ENCODE results near the gene PRKD2.
A peak's percentile ranks its signal among the peaks of the same experiment; 100 is the strongest.
"Not testable (repeated sequence)": the region's sequence is repeated elsewhere in the genome, so short reads cannot be mapped to it uniquely, and the experiment has no call there.

PRKD2 gene

GRCh38 chr19:46717034-46717715, at the start of gene PRKD2:
Gene PRKD2, minus strand, starts transcription at chr19:46717114. Its CDS starts 744 bp downstream, at chr19:46716370.
- peak; percentile 81 for DNase-seq (ENCODE audit: low read depth)
- H3K4me3 ChIP-seq (replicated peaks; ENCODE audit: low read depth, low read length), result peak within 1 kb of the TSS; percentile 73
- no peak for TF ChIP-seq CTCF (IDR thresholded peaks at IDR 0.05; ENCODE audit: low read length, missing control alignments)

- DNase-seq (ENCODE audit: low read depth), result no peak
- no peak overlapping the region for H3K4me3 ChIP-seq (replicated peaks; ENCODE audit: low read depth, low read length)
- no peak for TF ChIP-seq CTCF (IDR thresholded peaks at IDR 0.05; ENCODE audit: low read length, missing control alignments)
These were observed 47.9 kb upstream of the PRKD2 start for GRCh38 chr19:46764817-46765291.

- no peak overlapping the region for H3K4me3 ChIP-seq (replicated peaks; ENCODE audit: low read depth, low read length)
- no peak for TF ChIP-seq CTCF (IDR thresholded peaks at IDR 0.05; ENCODE audit: low read length, missing control alignments)
- DNase-seq (ENCODE audit: low read depth), result no peak
These were observed 45.5 kb upstream of the PRKD2 start for GRCh38 chr19:46762245-46762890.

GRCh38 chr19:46761418-46761831, 44.5 kb upstream of the PRKD2 start:
- H3K4me3 ChIP-seq (replicated peaks; ENCODE audit: low read depth, low read length), result no peak overlapping the region
- no peak for TF ChIP-seq CTCF (IDR thresholded peaks at IDR 0.05; ENCODE audit: low read length, missing control alignments)
- peak; percentile 45 for DNase-seq (ENCODE audit: low read depth)

- not testable (repeated sequence) for DNase-seq (ENCODE audit: low read depth); H3K4me3 ChIP-seq (replicated peaks; ENCODE audit: low read depth, low read length)
These were observed 44.0 kb upstream of the PRKD2 start for GRCh38 chr19:46760897-46761296.

GRCh38 chr19:46760363-46760762, 43.4 kb upstream of the PRKD2 start:
- TF ChIP-seq CTCF (IDR thresholded peaks at IDR 0.05; ENCODE audit: low read length, missing control alignments), result no peak
- no peak for DNase-seq (ENCODE audit: low read depth)
- H3K4me3 ChIP-seq (replicated peaks; ENCODE audit: low read depth, low read length), result no peak overlapping the region

GRCh38 chr19:46759817-46760333, 43.0 kb upstream of the PRKD2 start:
- peak; percentile 75 for DNase-seq (ENCODE audit: low read depth)
- H3K4me3 ChIP-seq (replicated peaks; ENCODE audit: low read depth, low read length), result no peak overlapping the region
- no peak for TF ChIP-seq CTCF (IDR thresholded peaks at IDR 0.05; ENCODE audit: low read length, missing control alignments)

All from fibroblast of pulmonary artery (primary cell).